Endothelial cell of umbilical vein (primary cell): ENCODE measurements around the gene RIMBP3C. TPM values are rescaled to one million over a fixed set of nuclear protein-coding genes. Genes with fewer than 3 reads are reported as not detected.
"Not testable (repeated sequence)": the region's sequence is repeated elsewhere in the genome, so short reads cannot be mapped to it uniquely, and the experiment has no call there.

Experiments used
- BruUV-seq: library from RNA; stranded (reverse); fragments of 400-500 nt; replicated peaks from 2 replicates; lab custom pipeline; 2021; lab: Mats Ljungman, UMichigan
- CTCF ChIA-PET: fragments of 300-600, 350-600 bp; sonication (Branson Sonifier 250); formaldehyde crosslinking; loops from one replicate; lab custom pipeline; 2021; ENCODE audit warnings: antibody characterized with exemption, inconsistent platforms; lab: Charles Lee
- POLR2A ChIA-PET: fragments of 300-600, 350-600 bp; sonication (Branson Sonifier 250); formaldehyde crosslinking; loops from one replicate; lab custom pipeline; 2021; ENCODE audit warnings: antibody characterized with exemption, inconsistent platforms; lab: Charles Lee
- DNase-seq: peaks from one replicate; pipeline ENCODE4 v3.0.0-alpha.2; 2011; ENCODE audit warnings: low read depth, low spot score
- FAIRE-seq: peaks from 2 replicates; lab custom pipeline; 2011; peaks lifted over from hg19 to GRCh38; lab: Jason Lieb, UNC
- H2AFZ ChIP-seq: 2 replicates; pipeline ENCODE4 v1.6.0; 2012; ENCODE audit warnings: low read depth, low read length, control low read depth, inconsistent platforms
- H3K27ac ChIP-seq: 2 replicates; pipeline ENCODE4 v1.5.1; 2011; ENCODE audit warnings: low read depth, mild to moderate bottlenecking, control low read depth, low read length, moderate library complexity; ENCODE audit not compliant: insufficient read depth
- H3K27me3 ChIP-seq, 2 experiments: 2 replicates each; pipeline versions ENCODE4 v1.6.0 to v1.6.1; 2011; ENCODE audit warnings: low read length in 2 of 2, mixed read lengths in 1 of 2; ENCODE audit not compliant: control insufficient read depth in 2 of 2, insufficient read depth in 2 of 2
- H3K36me3 ChIP-seq, 2 experiments: 2 replicates in 1 of 2; 3 replicates in 1 of 2; pipeline ENCODE4 v1.5.1; 2011; ENCODE audit warnings: low read length in 2 of 2, mild to moderate bottlenecking in 1 of 2, moderate library complexity in 1 of 2; ENCODE audit not compliant: control insufficient read depth in 2 of 2, insufficient read depth in 2 of 2; ENCODE audit errors: extremely low read depth in 1 of 2
- H3K4me1 ChIP-seq: 3 replicates; pipeline ENCODE4 v1.5.1; 2011; ENCODE audit warnings: mild to moderate bottlenecking, low read length; ENCODE audit not compliant: control insufficient read depth, insufficient read depth; ENCODE audit errors: extremely low read depth
- H3K4me2 ChIP-seq: 2 replicates; pipeline ENCODE4 v1.6.1; 2011; ENCODE audit warnings: low read length, control low read depth, mixed read lengths; ENCODE audit not compliant: insufficient read depth
- H3K4me3 ChIP-seq, 3 experiments: fragments of 200-600 bp in 1 of 3; sonication (generic), shearing (Covaris generic) in 1 of 3; replicated peaks in 1 of 3; 2 replicates each; pipeline ENCODE4 v1.5.1; 2011 to 2016; ENCODE audit warnings: control low read depth in 3 of 3, low read length in 3 of 3, mild to moderate bottlenecking in 2 of 3, inconsistent platforms in 1 of 3, low read depth in 1 of 3, moderate library complexity in 1 of 3; ENCODE audit not compliant: insufficient read depth in 1 of 3
- H3K79me2 ChIP-seq: 2 replicates; pipeline ENCODE4 v1.6.0; 2012; ENCODE audit warnings: low read length, inconsistent platforms; ENCODE audit not compliant: control insufficient read depth, insufficient read depth
- H3K9ac ChIP-seq: replicated peaks from 2 replicates; pipeline ENCODE3; 2011; ENCODE audit warnings: low read length, control low read depth; ENCODE audit not compliant: insufficient read depth; ENCODE audit errors: extremely low read depth
- H3K9me1 ChIP-seq: replicated peaks from 3 replicates; pipeline ENCODE4 v1.6.0; 2011; ENCODE audit warnings: mild to moderate bottlenecking, low read length; ENCODE audit not compliant: control insufficient read depth, insufficient read depth; ENCODE audit errors: extremely low read depth
- H3K9me3 ChIP-seq: replicated peaks from 2 replicates; pipeline ENCODE4 v1.5.1; 2012; ENCODE audit warnings: low read length, inconsistent platforms; ENCODE audit not compliant: control insufficient read depth, insufficient read depth
- H4K20me1 ChIP-seq: replicated peaks from 2 replicates; pipeline ENCODE3; 2011; ENCODE audit warnings: mild to moderate bottlenecking, low read length; ENCODE audit not compliant: control insufficient read depth, insufficient read depth; ENCODE audit errors: extremely low read depth
- dilution Hi-C: fragments of 300-500 bp; cut with MboI; formaldehyde crosslinking; loops from one replicate; pipeline ENCODE4 v1.15.0; 2019; ENCODE audit warnings: low sequenced_read_pairs; ENCODE audit not compliant: extremely low pct_ligation_motif_present
- intact Hi-C: fragments of 100-400 bp; cut with micrococcal nuclease; formaldehyde crosslinking; loops from one replicate; pipeline ENCODE4 v1.10.0; 2022
- polyA plus RNA-seq, 4 experiments: library from polyadenylated mRNA; depleted of rRNA in 3 of 4; stranded (reverse) in 3 of 4; unstranded in 1 of 4; fragments of >200 nt; gene quantifications; 2 replicates each; pipeline versions ENCODE4 v1.2.1 to v1.2.3, GENCODE V29; 2011 to 2012; ENCODE audit warnings: missing spikeins in 1 of 4
- total RNA-seq: library from RNA; stranded (reverse); gene quantifications from 2 replicates; pipeline ENCODE4 v1.2.3, GENCODE V29; 2021

Gene RIMBP3C
- total and polyA plus RNA-seq, 2 donors (not counting 3 experiments of a cell fraction or from before 2014, with no cell fraction given) = 0.04 to 0.09 TPM

DNA sequence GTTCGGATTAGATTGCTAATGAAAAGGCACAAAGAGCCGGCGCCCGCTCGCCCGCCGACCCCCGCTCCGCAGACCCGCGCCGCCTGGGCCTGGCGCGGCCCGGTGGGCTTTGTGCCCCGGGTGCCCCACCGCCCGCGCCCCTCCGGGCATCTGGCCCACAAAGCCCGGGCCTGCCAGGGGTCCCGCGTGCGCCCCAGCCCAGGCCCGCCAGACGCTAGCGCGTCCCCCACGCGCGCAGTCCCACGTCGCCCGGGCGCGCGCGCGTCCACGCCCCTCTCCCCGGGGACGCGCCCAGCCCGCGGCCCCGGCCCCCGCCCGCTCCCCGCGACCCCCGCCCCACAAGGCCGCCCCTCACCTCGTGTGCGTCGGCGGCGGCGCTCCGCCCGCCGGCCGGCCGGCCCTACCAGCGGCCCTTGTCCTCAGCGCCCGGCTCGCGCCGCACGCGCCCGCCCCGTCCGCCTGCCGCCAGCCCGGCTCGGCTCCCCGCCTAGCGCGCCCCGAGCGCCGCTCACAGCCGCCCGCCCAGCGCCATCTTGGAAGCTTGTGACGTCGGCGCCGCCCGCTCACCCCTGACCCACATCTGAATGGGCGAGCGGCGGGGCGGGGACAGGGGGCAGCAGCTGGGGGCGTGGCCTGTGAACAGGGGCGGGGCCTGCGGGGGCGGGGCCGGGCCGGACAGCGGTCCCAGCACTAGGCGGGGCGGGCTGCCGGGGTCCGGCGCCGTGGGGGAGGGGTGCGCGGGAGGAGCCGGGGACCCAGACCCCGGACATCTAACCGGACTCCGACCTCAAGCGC, 34.1 kb downstream of the RIMBP3C start:
- CTCF ChIA-PET, H3K79me2 ChIP-seq, intact Hi-C loops, H3K4me3 ChIP-seq, dilution Hi-C loops, POLR2A ChIA-PET, FAIRE-seq, H3K4me2 ChIP-seq, H3K9me1 ChIP-seq, H4K20me1 ChIP-seq, H3K27me3 ChIP-seq, H2AFZ ChIP-seq, H3K9ac ChIP-seq, H3K27ac ChIP-seq, H3K36me3 ChIP-seq, BruUV-seq, H3K4me1 ChIP-seq, DNase-seq, H3K9me3 ChIP-seq: not testable (repeated sequence)

GRCh38 chr22:21516522-21516921, 34.7 kb downstream of the RIMBP3C start:
- H2AFZ ChIP-seq, H3K79me2 ChIP-seq, H3K9me1 ChIP-seq, H3K9ac ChIP-seq, CTCF ChIA-PET, BruUV-seq, H3K27ac ChIP-seq, H3K36me3 ChIP-seq, POLR2A ChIA-PET, dilution Hi-C loops, H3K4me1 ChIP-seq, H3K27me3 ChIP-seq, H3K9me3 ChIP-seq, FAIRE-seq, DNase-seq, intact Hi-C loops, H3K4me3 ChIP-seq, H3K4me2 ChIP-seq, H4K20me1 ChIP-seq: not testable (repeated sequence)

DNA sequence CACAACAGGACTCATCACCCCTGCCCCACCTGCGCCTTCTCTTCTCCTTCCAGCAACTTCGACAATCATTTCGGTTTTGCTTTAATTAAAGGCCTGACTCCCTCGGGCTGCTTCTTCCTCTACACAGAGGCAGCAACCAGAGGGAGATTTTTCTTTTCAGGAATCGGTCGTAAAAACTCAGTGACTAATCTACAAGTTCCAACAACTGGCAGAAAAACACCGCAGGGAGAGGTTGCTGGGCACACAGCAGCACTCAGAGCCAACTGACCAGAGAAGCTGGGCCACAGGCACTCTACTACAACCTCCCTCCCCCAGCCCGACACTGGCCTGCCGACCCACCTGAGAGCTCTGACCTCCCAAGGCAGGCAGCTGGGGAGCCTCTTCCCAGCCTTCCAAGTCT, 36.0 kb downstream of the RIMBP3C start:
- BruUV-seq, POLR2A ChIA-PET, CTCF ChIA-PET, H4K20me1 ChIP-seq, H3K36me3 ChIP-seq, H3K4me3 ChIP-seq, FAIRE-seq, H3K4me2 ChIP-seq, H3K27ac ChIP-seq, H3K27me3 ChIP-seq, H2AFZ ChIP-seq, H3K4me1 ChIP-seq, dilution Hi-C loops, H3K9me1 ChIP-seq, intact Hi-C loops, DNase-seq, H3K9me3 ChIP-seq, H3K79me2 ChIP-seq, H3K9ac ChIP-seq: not testable (repeated sequence)

GRCh38 chr22:21514117-21514516, 37.1 kb downstream of the RIMBP3C start:
- H3K9ac ChIP-seq, H3K4me1 ChIP-seq, H3K79me2 ChIP-seq, CTCF ChIA-PET, H4K20me1 ChIP-seq, H3K27me3 ChIP-seq, DNase-seq, H3K27ac ChIP-seq, H3K9me1 ChIP-seq, H3K36me3 ChIP-seq, dilution Hi-C loops, intact Hi-C loops, H3K9me3 ChIP-seq, POLR2A ChIA-PET, H3K4me2 ChIP-seq, H3K4me3 ChIP-seq, H2AFZ ChIP-seq, BruUV-seq, FAIRE-seq: not testable (repeated sequence)
